ENCODE results near the gene CIB4.

CIB4 gene

DNA sequence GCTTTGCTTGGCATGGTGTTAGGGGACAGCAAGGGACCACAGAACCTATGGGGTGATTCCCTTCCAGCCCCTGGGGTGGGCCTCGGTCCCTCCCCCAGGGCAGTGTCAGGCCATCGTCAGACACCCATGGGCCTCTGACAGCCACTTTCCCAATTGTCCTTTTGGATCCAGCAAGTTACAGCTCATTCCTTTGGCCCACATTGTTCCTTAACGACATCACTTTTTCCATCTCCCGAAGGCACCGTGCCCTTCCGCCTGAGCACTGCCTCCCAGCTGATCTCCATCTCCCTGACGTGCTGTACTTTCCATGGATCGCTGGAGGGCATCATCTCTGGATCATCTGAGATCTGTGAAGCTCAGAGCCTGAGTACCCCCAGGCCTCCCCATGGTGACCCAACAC is 41.0 kb upstream of the CIB4 start:
- TF ChIP-seq PATZ1 (CRISPR knock-in tag; IDR thresholded peaks at IDR 0.05; ENCODE audit: borderline replicate concordance), result no peak
- TF ChIP-seq RARB (CRISPR knock-in tag; IDR thresholded peaks at IDR 0.05), result no peak
- no peak for TF ChIP-seq GLIS3 (CRISPR knock-in tag; IDR thresholded peaks at IDR 0.05)
- TF ChIP-seq TOX (CRISPR knock-in tag; IDR thresholded peaks at IDR 0.05; ENCODE audit: borderline replicate concordance), result no peak
- TF ChIP-seq ZFP3 (CRISPR knock-in tag; IDR thresholded peaks at IDR 0.05), result no peak
- TF ChIP-seq OSR1 (CRISPR knock-in tag; IDR thresholded peaks at IDR 0.05), result no peak
- TF ChIP-seq TCF4 (CRISPR knock-in tag; IDR thresholded peaks at IDR 0.05; ENCODE audit: borderline replicate concordance), result no peak
- TF ChIP-seq CREB5 (CRISPR knock-in tag; IDR thresholded peaks at IDR 0.05; ENCODE audit: low read depth), result no peak
- TF ChIP-seq ISL1 (CRISPR knock-in tag; IDR thresholded peaks at IDR 0.05), result no peak
- TF ChIP-seq TSHZ2 (CRISPR knock-in tag; IDR thresholded peaks at IDR 0.05), result no peak
- no peak for TF ChIP-seq BACH2 (CRISPR knock-in tag; IDR thresholded peaks at IDR 0.05; ENCODE audit: borderline replicate concordance)
- TF ChIP-seq CSRNP3 (CRISPR knock-in tag; IDR thresholded peaks at IDR 0.05), result no peak
- no peak for TF ChIP-seq SNAI2 (CRISPR knock-in tag; IDR thresholded peaks at IDR 0.05)
- no peak for TF ChIP-seq ZC3H10 (CRISPR knock-in tag; IDR thresholded peaks at IDR 0.05)
- no peak for ATAC-seq

DNA sequence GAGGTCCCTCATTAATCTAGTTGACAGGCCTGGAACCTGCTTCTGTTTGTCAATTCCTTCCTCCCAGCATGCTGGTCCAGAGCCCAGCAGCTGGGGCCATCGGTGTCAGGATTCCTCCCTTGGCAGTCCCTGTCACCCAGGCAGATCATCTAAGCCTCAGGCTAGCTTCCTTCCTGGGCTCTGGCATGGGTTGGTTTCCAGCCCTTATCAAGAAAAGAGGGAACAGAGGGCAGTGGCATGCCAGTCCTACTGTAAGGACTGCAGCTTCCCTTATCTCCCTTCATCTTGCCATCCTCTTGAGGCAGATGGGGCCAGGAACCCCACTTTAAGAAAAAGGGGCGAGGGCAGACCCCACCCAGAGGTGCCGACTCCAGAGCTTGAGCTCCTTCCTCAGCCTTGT is 40.5 kb upstream of the CIB4 start:
- no peak for TF ChIP-seq GLIS3 (CRISPR knock-in tag; IDR thresholded peaks at IDR 0.05)
- no peak for TF ChIP-seq SNAI2 (CRISPR knock-in tag; IDR thresholded peaks at IDR 0.05)
- TF ChIP-seq ZFP3 (CRISPR knock-in tag; IDR thresholded peaks at IDR 0.05), result no peak
- TF ChIP-seq ISL1 (CRISPR knock-in tag; IDR thresholded peaks at IDR 0.05), result no peak
- no peak for TF ChIP-seq PATZ1 (CRISPR knock-in tag; IDR thresholded peaks at IDR 0.05; ENCODE audit: borderline replicate concordance)
- no peak for TF ChIP-seq OSR1 (CRISPR knock-in tag; IDR thresholded peaks at IDR 0.05)
- TF ChIP-seq ZNF565 (CRISPR knock-in tag; conservative IDR thresholded peaks at IDR 0.05; ENCODE audit: low read depth), result no peak
- no peak for TF ChIP-seq TOX (CRISPR knock-in tag; IDR thresholded peaks at IDR 0.05; ENCODE audit: borderline replicate concordance)
- TF ChIP-seq TCF4 (CRISPR knock-in tag; IDR thresholded peaks at IDR 0.05; ENCODE audit: borderline replicate concordance), result no peak
- TF ChIP-seq PPARA (CRISPR knock-in tag; IDR thresholded peaks at IDR 0.05; ENCODE audit: borderline replicate concordance), result no peak
- no peak for TF ChIP-seq ZNF70 (CRISPR knock-in tag; IDR thresholded peaks at IDR 0.05)
- no peak for TF ChIP-seq ESRRG (CRISPR knock-in tag; IDR thresholded peaks at IDR 0.05)
- TF ChIP-seq BACH2 (CRISPR knock-in tag; IDR thresholded peaks at IDR 0.05; ENCODE audit: borderline replicate concordance), result no peak

GRCh38 chr2:26679867-26680266 is 38.7 kb upstream of the CIB4 start:
- no peak for ATAC-seq
- TF ChIP-seq PPARA (CRISPR knock-in tag; IDR thresholded peaks at IDR 0.05; ENCODE audit: borderline replicate concordance) (no peak), RARB (CRISPR knock-in tag; IDR thresholded peaks at IDR 0.05) (no peak), SNAI2 (CRISPR knock-in tag; IDR thresholded peaks at IDR 0.05) (no peak), ZFP3 (CRISPR knock-in tag; IDR thresholded peaks at IDR 0.05) (no peak), CSRNP3 (CRISPR knock-in tag; IDR thresholded peaks at IDR 0.05) (no peak), GLIS3 (CRISPR knock-in tag; IDR thresholded peaks at IDR 0.05) (no peak), ZNF565 (CRISPR knock-in tag; conservative IDR thresholded peaks at IDR 0.05; ENCODE audit: low read depth) (no peak), TOX (CRISPR knock-in tag; IDR thresholded peaks at IDR 0.05; ENCODE audit: borderline replicate concordance) (no peak), POU6F1 (CRISPR knock-in tag; IDR thresholded peaks at IDR 0.05; ENCODE audit: borderline replicate concordance, low read depth) (no peak)

More for the DNA sequence above, 40.5 kb upstream of the CIB4 start:
- ATAC-seq, result no peak

All from SK-N-SH treated with all-trans-retinoic acid at 6 μM for 48 hours (cell line).